NCI-H526 treated with DMSO at 0.1 percent for 48 hours (cell line): ENCODE data around the gene PRR7.
"Not testable (repeated sequence)": the region's sequence is repeated elsewhere in the genome, so short reads cannot be mapped to it uniquely, and the experiment has no call there.

Experiments
- DNase-seq: peaks from one replicate; lab custom pipeline; 2025; lab: John Stamatoyannopoulos, UW

The PRR7 gene

GRCh38 chr5:177484902-177485549 is 38.4 kb downstream of the PRR7 start:
- DNase-seq = no peak

- not testable (repeated sequence) for DNase-seq
Observed at GRCh38 chr5:177485753-177486152, 39.1 kb downstream of the PRR7 start.

DNA sequence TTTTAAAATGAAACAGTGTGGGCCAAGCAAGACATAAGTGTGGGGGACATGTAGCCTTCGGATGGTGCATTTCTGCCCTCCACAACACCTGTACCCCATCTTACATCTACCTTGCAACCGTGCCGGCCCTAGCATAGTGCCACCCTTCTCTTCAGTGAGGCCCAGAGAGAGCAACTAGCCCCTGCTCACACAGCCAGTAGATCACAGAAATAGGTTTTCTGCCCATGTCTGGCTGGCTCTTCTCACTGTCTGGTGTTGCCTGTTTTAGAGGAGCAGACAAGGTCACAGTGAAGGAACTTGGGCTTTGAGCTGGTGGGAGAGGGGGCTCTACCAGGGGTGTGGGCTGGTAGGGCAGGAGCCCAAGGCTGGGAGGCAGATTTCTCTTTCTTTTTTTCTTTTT is 39.6 kb downstream of the PRR7 start:
- DNase-seq = no peak

DNA sequence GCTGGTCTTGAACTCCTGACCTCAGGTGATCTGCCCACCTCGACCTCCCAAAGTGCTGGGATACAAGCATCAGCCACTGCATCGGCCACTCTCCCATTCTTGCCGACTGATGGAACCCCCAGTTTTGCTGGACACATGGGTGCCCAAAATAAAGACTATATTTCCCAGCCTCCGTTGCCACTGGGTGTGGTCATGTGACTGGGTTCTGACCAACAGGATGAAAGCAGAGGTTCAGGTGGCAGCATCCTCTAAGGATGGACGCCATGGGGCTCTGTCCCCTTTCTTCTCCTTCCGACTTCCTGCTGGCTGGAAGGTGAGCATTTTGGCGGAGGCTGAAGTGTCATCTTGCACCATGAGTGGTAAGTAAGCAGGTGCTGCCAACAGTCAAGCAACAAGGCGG is 40.5 kb downstream of the PRR7 start:
- DNase-seq = no peak

- no peak for DNase-seq
Observed at GRCh38 chr5:177487975-177488374, 41.4 kb downstream of the PRR7 start.

DNA sequence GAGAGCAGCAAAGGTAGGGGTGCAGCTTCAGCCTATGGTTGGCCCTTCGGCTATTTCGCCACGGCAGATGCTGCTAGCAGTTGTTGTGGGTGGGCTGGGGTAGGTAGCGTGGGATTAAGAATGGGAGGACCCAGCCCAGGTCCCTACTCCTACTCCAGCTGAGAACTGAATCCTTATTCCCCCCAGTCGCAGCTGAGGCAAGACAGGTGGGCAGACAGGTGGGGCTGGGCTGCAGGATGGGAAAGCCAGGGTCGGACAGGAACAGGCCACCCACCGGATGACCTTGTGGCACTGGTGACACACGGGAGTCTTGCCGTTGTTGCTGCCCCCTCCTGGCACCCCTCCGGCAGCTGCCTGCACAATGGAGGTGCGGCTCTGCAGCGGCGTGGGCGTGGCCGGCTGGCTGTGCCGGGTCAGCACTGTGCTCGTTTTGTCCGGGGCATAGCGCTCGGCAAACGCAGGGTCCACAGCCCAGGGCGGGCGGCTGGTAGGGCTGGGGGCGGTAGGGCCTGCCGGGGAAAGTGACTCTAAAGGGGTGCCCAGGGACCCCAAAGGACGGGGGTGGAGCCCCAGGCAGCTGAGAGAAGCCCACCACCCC is 42.6 kb downstream of the PRR7 start:
- DNase-seq = no peak

- no peak for DNase-seq
Observed at GRCh38 chr5:177490311-177490991, 43.8 kb downstream of the PRR7 start.

DNA sequence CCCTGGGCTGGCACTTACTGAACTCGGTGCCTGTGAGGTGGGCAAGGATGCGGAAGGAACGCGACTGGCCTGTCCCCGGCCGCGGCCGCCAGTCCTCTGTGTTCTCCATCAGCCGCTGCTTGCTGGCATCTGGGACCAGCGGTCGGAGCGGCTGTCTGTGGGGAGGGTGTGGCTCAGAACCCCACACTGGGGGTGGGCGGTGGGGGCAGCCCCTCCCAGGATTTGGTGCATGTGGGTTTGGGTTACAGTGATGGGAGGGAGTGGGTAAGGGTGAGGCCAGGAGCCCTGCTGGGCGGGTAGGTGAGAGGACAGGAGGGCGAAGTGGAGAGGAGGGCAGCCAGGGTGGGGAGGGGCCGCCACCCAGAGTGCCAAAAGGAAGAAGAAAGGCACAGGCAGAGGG is 44.4 kb downstream of the PRR7 start:
- DNase-seq = no peak

DNA sequence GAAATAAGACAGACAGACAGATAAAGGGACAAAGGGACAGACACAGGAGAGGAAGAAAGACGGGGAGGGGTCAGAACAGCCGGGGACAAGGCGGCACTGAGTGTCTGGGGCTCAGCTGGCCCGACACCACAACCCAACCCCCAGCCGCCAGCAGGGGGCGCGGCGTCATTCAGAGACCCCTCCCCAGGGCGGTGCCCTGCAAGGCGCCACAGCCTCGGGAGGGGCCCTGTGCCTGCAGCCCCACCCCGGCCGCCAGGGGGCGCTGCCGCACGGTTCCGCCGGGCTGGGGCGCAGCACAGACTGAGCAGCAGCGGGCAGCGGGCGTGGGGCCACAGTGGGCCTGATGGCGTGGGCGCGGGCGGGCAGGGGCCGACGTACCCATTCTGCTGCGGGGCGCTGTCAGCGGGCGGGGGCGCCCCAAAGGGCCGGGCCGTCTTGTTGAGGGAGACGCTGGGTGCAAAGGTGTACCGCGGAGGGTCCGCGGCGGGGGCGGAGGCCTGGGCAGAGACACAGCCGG is 44.9 kb downstream of the PRR7 start:
- DNase-seq = no peak

GRCh38 chr5:177491983-177492746 is 45.6 kb downstream of the PRR7 start:
- no peak for DNase-seq

GRCh38 chr5:177492841-177493240 is 46.2 kb downstream of the PRR7 start:
- no peak for DNase-seq

GRCh38 chr5:177493795-177494345 is 47.3 kb downstream of the PRR7 start:
- DNase-seq = no peak

- no peak for DNase-seq
Observed at GRCh38 chr5:177494346-177495195, 48.0 kb downstream of the PRR7 start.

DNA sequence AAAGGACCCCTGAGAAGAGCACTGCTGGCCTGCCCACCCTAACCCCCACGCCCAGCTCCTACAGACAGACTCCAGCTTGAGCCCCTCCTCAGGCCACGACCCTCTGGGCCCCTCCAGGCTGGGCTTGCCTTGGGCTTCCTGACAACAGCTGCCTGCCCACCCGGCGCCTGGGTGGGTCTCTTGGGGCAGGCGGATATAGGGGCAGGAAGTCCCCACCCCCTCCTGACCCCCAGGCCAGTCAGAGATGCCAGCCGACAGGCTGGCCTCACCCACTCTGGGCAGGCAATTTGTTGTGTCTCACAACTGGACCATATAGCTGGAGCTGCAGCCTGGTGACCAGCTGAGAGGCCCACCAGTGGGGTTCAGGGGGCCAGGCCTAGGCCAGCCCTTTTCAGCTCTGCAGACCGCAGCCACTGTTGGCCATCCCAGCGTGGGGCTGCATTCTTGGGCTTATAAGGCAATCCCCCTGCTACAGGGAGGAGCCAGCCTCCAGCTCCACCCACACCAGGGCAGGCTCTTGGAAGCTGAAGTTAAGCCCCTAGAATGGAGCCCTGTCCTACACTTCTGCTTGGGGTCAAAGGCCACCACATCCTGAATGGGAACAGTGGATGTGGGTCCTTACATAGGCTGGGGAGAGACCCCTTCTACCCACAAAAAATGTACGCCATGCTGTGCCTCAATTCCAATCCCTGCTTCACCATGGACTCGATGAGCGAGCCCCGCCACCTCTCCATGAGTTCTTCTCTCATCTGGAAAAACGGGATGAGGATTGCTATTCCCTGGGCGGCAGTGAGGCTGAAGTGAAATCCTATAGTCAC is 48.8 kb downstream of the PRR7 start:
- no peak for DNase-seq

GRCh38 chr5:177496070-177496726 is 49.6 kb downstream of the PRR7 start:
- no peak for DNase-seq

- peak; percentile 29 for DNase-seq
Observed at GRCh38 chr5:177496727-177497291, 50.2 kb downstream of the PRR7 start.

DNA sequence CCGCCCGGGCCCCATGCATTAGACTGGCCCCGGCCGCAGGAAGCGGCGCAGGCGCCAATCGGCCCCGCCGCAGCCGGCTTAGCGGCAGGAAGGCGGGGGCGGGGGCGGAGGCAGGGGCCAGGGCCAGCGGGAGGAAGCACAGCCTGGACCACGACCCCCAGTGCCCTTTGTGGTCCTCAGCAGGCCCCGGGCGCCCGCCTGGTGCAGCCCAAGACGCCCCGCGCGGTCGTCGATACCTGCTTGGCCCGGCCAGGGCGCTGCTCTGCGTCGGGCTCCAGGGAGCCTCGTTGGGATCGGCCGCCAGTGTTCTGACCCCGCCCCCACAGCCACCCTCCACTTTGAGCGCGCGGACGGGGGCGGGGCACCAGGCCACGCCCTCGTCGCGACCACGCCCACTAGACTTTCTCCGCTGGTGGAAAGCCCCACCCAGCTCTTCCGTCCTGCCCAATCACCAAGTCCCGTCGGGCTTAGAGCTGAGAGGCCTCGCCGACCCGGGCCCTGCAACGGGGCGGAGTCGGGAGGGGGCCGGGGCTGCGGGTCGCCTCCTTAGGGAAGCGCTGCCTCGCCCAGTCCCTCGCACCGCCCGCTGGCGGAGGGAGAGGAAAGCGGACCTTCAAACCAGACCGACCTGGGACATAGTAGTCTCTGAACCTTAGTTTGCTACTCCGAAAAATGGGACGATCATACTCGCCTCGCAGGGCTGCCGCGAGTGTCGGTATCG is 50.8 kb downstream of the PRR7 start, which contains the start of gene PDLIM7:
PDLIM7 (minus strand) TSS at position 313 of the 721 bp plus-strand sequence. CDS start 1,092 bp downstream, outside the sequence.
- DNase-seq = peak; percentile 87

- no peak for DNase-seq
Observed at GRCh38 chr5:177498013-177498787, 51.6 kb downstream of the PRR7 start.
